HEK293 (cell line): Measurements from ENCODE around the gene RPS28.
A peak's percentile ranks its signal among the peaks of the same experiment; 100 is the strongest.

Experiments
- BCL11B ChIP-seq: fragments of 450-650 bp; formaldehyde crosslinking; IDR thresholded peaks from 2 replicates; pipeline ENCODE4 v1.5.1; 2016; ENCODE audit warnings: low read depth, missing biosample characterization, missing genetic modification characterization
- KLF10 ChIP-seq: fragments of 450-650 bp; IDR thresholded peaks from 2 replicates; pipeline ENCODE4 v1.5.1; 2018; ENCODE audit warnings: missing biosample characterization, mild to moderate bottlenecking, missing genetic modification characterization
- SALL2 ChIP-seq: fragments of 450-650 bp; formaldehyde crosslinking; IDR thresholded peaks from 2 replicates; pipeline ENCODE4 v1.5.0; 2017; ENCODE audit warnings: missing biosample characterization, mild to moderate bottlenecking, missing genetic modification characterization, borderline replicate concordance
- ZBTB48 ChIP-seq: fragments of 450-650 bp; formaldehyde crosslinking; IDR thresholded peaks from 2 replicates; pipeline ENCODE4 v1.5.1; 2016; ENCODE audit warnings: missing biosample characterization, missing genetic modification characterization
- ZFP69B ChIP-seq: fragments of 450-650 bp; formaldehyde crosslinking; IDR thresholded peaks from 2 replicates; pipeline ENCODE4 v1.5.1; 2016; ENCODE audit warnings: missing biosample characterization, missing genetic modification characterization
- ZIC2 ChIP-seq: fragments of 450-650 bp; formaldehyde crosslinking; IDR thresholded peaks from 2 replicates; pipeline ENCODE4 v1.5.1; 2016; ENCODE audit warnings: missing biosample characterization, missing genetic modification characterization
- ZNF202 ChIP-seq: fragments of 450-650 bp; formaldehyde crosslinking; IDR thresholded peaks from 2 replicates; pipeline ENCODE4 v1.5.1; 2016; ENCODE audit warnings: missing biosample characterization, missing genetic modification characterization, borderline replicate concordance
- ZNF423 ChIP-seq: fragments of 450-650 bp; formaldehyde crosslinking; IDR thresholded peaks from 2 replicates; pipeline ENCODE4 v1.5.1; 2016; ENCODE audit warnings: missing biosample characterization, missing genetic modification characterization
- ZNF513 ChIP-seq: fragments of 450-650 bp; IDR thresholded peaks from 2 replicates; pipeline ENCODE4 v1.5.1; 2018; ENCODE audit warnings: missing biosample characterization, missing genetic modification characterization
- ZNF518A ChIP-seq: fragments of 450-650 bp; formaldehyde crosslinking; conservative IDR thresholded peaks from 2 replicates; pipeline ENCODE4 v1.5.1; 2016; ENCODE audit warnings: low read depth, missing biosample characterization, missing genetic modification characterization
- ZNF529 ChIP-seq: fragments of 450-650 bp; formaldehyde crosslinking; IDR thresholded peaks from 2 replicates; pipeline ENCODE4 v1.5.1; 2017; ENCODE audit warnings: missing genetic modification characterization, missing biosample characterization; ENCODE audit not compliant: insufficient replicate concordance
- ZNF544 ChIP-seq: fragments of 450-650 bp; formaldehyde crosslinking; IDR thresholded peaks from 2 replicates; pipeline ENCODE4 v1.5.0; 2017; ENCODE audit warnings: missing biosample characterization, missing genetic modification characterization
- ZNF558 ChIP-seq: fragments of 450-650 bp; formaldehyde crosslinking; IDR thresholded peaks from 2 replicates; pipeline ENCODE4 v1.5.1; 2016; ENCODE audit warnings: missing biosample characterization, missing genetic modification characterization
- ZNF664 ChIP-seq: fragments of 450-650 bp; formaldehyde crosslinking; IDR thresholded peaks from 2 replicates; pipeline ENCODE4 v1.5.1; 2016; ENCODE audit warnings: missing biosample characterization, missing genetic modification characterization
- ZNF785 ChIP-seq: fragments of 450-650 bp; formaldehyde crosslinking; IDR thresholded peaks from 2 replicates; pipeline ENCODE4 v1.5.1; 2016; ENCODE audit warnings: missing biosample characterization, missing genetic modification characterization
- ZNF830 ChIP-seq: fragments of 450-650 bp; IDR thresholded peaks from 2 replicates; pipeline ENCODE4 v1.5.0; 2018; ENCODE audit warnings: missing biosample characterization, missing genetic modification characterization, low read depth, mild to moderate bottlenecking, moderate library complexity
- TF ChIP-seq, protein P1 (sequence below): fragments of 450-650 bp; formaldehyde crosslinking; IDR thresholded peaks from 2 replicates; pipeline ENCODE4 v1.5.0; 2017; ENCODE audit warnings: missing biosample characterization, missing genetic modification characterization, borderline replicate concordance
- TF ChIP-seq, protein P2 (sequence below): fragments of 450-650 bp; formaldehyde crosslinking; IDR thresholded peaks from 2 replicates; pipeline ENCODE4 v1.5.1; 2016; ENCODE audit warnings: missing biosample characterization, missing genetic modification characterization
- TF ChIP-seq, protein P3 (sequence below): fragments of 450-650 bp; formaldehyde crosslinking; IDR thresholded peaks from 2 replicates; pipeline ENCODE4 v1.5.1; 2017; ENCODE audit warnings: missing biosample characterization, missing genetic modification characterization
- TF ChIP-seq, protein P4 (sequence below): fragments of 450-650 bp; formaldehyde crosslinking; IDR thresholded peaks from 2 replicates; pipeline ENCODE4 v1.5.1; 2016; ENCODE audit warnings: missing biosample characterization, missing genetic modification characterization

The RPS28 gene

DNA sequence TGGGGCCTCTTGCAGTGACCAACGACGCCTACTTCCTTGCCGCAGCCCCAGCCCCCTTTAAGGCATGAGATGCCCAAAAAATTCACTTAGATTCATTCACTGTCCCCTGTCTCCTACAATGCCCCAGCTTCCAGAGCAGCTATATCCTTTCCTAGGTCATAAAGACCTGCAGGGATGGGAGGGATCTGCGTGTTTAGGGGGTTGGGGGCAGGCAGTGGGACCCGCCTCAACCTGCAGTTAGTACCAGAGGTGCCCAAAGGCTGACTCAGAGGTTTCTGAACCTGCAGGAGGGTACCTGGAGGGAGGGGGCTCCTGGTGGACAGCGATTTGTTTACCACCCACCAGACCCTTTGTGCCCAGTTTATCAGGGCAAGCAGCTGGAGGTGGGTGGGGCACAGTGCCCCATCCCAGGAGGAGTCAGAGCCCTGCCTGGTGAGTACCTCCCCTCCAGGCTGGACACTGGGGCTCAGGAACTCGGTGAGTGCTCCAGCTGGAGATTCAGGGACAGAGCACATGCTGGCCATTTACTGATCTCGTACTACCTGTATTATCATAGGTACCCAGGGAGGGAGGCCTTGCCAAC is 10.1 kb downstream of the RPS28 start (continued):
- TF ChIP-seq BCL11B (tag by site-specific recombination) (no peak), ZNF830 (tag by site-specific recombination) (no peak), ZNF513 (tag by site-specific recombination) (no peak), ZNF529 (no peak), ZBTB48 (tag by site-specific recombination) (no peak), ZNF664 (tag by site-specific recombination) (no peak), ZNF785 (tag by site-specific recombination) (no peak), ZFP69B (peak; percentile 85), ZNF518A (no peak), ZNF544 (no peak), ZIC2 (peak; percentile 43), ZNF558 (tag by site-specific recombination) (no peak), SALL2 (tag by site-specific recombination) (no peak), ZNF202 (tag by site-specific recombination) (no peak), KLF10 (tag by site-specific recombination) (no peak), ZNF423 (tag by site-specific recombination) (no peak)
- TF ChIP-seq, protein P1, sequence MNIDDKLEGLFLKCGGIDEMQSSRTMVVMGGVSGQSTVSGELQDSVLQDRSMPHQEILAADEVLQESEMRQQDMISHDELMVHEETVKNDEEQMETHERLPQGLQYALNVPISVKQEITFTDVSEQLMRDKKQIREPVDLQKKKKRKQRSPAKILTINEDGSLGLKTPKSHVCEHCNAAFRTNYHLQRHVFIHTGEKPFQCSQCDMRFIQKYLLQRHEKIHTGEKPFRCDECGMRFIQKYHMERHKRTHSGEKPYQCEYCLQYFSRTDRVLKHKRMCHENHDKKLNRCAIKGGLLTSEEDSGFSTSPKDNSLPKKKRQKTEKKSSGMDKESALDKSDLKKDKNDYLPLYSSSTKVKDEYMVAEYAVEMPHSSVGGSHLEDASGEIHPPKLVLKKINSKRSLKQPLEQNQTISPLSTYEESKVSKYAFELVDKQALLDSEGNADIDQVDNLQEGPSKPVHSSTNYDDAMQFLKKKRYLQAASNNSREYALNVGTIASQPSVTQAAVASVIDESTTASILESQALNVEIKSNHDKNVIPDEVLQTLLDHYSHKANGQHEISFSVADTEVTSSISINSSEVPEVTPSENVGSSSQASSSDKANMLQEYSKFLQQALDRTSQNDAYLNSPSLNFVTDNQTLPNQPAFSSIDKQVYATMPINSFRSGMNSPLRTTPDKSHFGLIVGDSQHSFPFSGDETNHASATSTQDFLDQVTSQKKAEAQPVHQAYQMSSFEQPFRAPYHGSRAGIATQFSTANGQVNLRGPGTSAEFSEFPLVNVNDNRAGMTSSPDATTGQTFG (tag by site-specific recombination): no peak
- TF ChIP-seq, protein P2, sequence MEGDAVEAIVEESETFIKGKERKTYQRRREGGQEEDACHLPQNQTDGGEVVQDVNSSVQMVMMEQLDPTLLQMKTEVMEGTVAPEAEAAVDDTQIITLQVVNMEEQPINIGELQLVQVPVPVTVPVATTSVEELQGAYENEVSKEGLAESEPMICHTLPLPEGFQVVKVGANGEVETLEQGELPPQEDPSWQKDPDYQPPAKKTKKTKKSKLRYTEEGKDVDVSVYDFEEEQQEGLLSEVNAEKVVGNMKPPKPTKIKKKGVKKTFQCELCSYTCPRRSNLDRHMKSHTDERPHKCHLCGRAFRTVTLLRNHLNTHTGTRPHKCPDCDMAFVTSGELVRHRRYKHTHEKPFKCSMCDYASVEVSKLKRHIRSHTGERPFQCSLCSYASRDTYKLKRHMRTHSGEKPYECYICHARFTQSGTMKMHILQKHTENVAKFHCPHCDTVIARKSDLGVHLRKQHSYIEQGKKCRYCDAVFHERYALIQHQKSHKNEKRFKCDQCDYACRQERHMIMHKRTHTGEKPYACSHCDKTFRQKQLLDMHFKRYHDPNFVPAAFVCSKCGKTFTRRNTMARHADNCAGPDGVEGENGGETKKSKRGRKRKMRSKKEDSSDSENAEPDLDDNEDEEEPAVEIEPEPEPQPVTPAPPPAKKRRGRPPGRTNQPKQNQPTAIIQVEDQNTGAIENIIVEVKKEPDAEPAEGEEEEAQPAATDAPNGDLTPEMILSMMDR (tag by site-specific recombination): no peak
- TF ChIP-seq, protein P3, sequence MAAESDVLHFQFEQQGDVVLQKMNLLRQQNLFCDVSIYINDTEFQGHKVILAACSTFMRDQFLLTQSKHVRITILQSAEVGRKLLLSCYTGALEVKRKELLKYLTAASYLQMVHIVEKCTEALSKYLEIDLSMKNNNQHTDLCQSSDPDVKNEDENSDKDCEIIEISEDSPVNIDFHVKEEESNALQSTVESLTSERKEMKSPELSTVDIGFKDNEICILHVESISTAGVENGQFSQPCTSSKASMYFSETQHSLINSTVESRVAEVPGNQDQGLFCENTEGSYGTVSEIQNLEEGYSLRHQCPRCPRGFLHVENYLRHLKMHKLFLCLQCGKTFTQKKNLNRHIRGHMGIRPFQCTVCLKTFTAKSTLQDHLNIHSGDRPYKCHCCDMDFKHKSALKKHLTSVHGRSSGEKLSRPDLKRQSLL (tag by site-specific recombination): no peak
- TF ChIP-seq, protein P4, sequence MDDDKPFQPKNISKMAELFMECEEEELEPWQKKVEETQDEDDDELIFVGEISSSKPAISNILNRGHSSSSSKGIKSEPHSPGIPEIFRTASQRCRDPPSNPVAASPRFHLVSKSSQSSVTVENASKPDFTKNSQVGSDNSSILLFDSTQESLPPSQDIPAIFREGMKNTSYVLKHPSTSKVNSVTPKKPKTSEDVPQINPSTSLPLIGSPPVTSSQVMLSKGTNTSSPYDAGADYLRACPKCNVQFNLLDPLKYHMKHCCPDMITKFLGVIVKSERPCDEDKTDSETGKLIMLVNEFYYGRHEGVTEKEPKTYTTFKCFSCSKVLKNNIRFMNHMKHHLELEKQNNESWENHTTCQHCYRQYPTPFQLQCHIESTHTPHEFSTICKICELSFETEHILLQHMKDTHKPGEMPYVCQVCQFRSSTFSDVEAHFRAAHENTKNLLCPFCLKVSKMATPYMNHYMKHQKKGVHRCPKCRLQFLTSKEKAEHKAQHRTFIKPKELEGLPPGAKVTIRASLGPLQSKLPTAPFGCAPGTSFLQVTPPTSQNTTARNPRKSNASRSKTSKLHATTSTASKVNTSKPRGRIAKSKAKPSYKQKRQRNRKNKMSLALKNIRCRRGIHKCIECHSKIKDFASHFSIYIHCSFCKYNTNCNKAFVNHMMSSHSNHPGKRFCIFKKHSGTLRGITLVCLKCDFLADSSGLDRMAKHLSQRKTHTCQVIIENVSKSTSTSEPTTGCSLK (tag by site-specific recombination): no peak
